Measurements from ENCODE around the gene EVI2A.

Gene EVI2A

GRCh38 chr17:31323551-31323950, 2.1 kb upstream of the EVI2A start:
- no peak for DNase-seq (ENCODE audit: low read depth)
- H3K4me3 ChIP-seq (ENCODE audit: control insufficient read depth, low read depth, low read length): no peak overlapping the region
- TF ChIP-seq, protein P1, sequence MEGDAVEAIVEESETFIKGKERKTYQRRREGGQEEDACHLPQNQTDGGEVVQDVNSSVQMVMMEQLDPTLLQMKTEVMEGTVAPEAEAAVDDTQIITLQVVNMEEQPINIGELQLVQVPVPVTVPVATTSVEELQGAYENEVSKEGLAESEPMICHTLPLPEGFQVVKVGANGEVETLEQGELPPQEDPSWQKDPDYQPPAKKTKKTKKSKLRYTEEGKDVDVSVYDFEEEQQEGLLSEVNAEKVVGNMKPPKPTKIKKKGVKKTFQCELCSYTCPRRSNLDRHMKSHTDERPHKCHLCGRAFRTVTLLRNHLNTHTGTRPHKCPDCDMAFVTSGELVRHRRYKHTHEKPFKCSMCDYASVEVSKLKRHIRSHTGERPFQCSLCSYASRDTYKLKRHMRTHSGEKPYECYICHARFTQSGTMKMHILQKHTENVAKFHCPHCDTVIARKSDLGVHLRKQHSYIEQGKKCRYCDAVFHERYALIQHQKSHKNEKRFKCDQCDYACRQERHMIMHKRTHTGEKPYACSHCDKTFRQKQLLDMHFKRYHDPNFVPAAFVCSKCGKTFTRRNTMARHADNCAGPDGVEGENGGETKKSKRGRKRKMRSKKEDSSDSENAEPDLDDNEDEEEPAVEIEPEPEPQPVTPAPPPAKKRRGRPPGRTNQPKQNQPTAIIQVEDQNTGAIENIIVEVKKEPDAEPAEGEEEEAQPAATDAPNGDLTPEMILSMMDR (conservative IDR thresholded peaks at IDR 0.05; ENCODE audit: control insufficient read depth, insufficient read depth, low read depth, low read length): no peak

DNA sequence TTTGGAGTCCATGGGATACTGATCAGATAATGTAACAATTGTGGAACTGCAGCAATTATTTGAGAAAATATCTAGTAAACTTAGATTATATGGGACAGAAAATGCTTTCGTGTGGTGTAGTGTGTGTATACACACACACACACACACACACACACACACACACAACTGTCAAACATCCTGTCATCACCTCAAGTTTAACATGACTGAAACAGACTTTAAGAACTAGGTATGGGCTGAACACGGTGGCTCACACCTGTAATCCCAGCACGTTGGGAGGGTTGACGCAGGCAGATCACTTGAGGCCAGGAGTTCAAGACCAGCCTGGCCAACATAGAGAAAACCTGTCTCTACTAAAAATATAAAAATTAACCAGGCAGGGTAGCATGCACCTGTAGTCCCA, 544 bp upstream of the EVI2A start:
- no peak overlapping the region for H3K4me3 ChIP-seq (ENCODE audit: control insufficient read depth, low read depth, low read length)
- DNase-seq (ENCODE audit: low read depth): no peak
- TF ChIP-seq, protein P1 (conservative IDR thresholded peaks at IDR 0.05; ENCODE audit: control insufficient read depth, insufficient read depth, low read depth, low read length): no peak

DNA sequence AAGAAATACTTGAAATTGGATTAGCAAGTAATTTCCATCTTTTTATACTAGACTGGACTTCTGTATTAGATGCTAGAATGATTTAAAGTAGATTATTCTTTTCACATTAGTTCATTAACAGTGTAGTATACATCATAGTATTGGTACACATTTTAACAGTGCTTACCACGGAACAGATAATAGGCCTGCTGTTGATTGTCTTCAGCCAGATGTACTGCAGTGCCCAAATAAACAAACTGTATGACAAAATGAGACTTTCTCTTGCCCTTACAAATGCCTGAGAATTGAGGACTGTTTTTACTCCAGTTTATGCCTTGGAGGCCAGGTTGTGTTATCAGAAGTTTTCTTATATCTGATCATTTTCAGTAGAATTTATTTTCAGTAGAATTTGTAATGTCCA, 631 bp downstream of the EVI2A start:
- DNase-seq (ENCODE audit: low read depth): peak; percentile 58
- H3K4me3 ChIP-seq (ENCODE audit: control insufficient read depth, low read depth, low read length): peak overlapping the region; percentile 39
- TF ChIP-seq, protein P1 (conservative IDR thresholded peaks at IDR 0.05; ENCODE audit: control insufficient read depth, insufficient read depth, low read depth, low read length): no peak

DNA sequence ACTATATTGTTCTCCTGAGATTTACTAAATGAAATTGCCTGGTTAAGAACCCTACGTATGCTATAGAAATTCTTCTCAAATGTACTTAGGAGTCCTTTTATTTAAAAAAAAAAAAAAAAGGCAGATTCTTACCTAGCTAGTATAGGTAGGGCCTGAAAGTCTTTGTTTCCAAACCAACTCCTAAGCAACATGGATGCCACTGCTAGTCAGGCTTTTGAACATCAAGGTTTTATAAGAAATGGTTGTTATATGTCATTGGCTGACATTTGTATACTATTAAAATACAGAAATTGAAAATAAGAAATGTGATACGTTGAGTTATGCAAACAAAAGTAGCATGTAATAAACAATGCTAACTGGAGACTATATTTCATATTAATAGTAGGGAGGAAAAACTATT, 1.2 kb downstream of the EVI2A start:
- TF ChIP-seq, protein P1 (conservative IDR thresholded peaks at IDR 0.05; ENCODE audit: control insufficient read depth, insufficient read depth, low read depth, low read length): no peak
- H3K4me3 ChIP-seq (ENCODE audit: control insufficient read depth, low read depth, low read length): peak overlapping the region; percentile 39
- DNase-seq (ENCODE audit: low read depth): no peak

DNA sequence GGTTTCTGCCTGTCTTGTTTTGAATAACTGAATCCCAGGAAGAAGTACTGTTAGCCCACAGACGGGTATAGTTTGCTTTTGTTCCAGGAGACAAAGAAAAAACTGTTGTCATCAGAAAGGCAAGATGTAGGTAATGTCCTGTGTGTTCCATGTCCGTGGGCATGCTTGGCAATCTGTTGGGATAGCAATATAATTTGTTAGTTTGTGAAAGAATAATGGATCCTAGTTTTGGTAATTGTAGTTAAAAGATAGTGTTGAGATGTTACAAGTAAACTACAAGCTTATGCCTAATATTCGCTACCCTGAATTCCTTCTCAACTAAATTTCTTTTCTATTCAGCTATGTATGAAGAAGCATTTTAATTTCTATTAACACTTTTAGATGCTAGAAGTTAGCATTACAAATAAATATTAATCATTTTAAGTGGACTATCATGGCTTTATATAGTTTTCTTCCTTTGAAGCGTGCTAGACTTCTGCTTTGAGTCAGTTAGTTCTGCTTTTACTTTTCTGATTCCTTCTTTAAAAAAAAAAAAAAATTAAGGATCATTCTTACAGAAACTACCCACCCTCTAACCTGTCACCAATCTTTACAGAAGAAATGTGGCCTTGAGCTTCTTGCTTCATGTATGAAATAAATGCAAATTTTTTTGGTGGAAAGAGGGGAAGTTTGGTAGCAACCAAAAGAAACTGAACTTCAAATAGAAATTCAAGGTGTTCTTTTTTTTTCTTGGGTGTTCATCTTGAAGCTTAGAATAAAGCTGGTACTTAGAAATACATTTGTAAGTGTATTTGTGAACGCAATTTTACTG, 2.4 kb downstream of the EVI2A start:
- H3K4me3 ChIP-seq (ENCODE audit: control insufficient read depth, low read depth, low read length): peak overlapping the region; percentile 22
- DNase-seq (ENCODE audit: low read depth): peak; percentile 26
- TF ChIP-seq, protein P1 (conservative IDR thresholded peaks at IDR 0.05; ENCODE audit: control insufficient read depth, insufficient read depth, low read depth, low read length): no peak

GRCh38 chr17:31318298-31318801, 3.1 kb downstream of the EVI2A start:
- DNase-seq (ENCODE audit: low read depth): peak; percentile 96
- peak overlapping the region; percentile 22 for H3K4me3 ChIP-seq (ENCODE audit: control insufficient read depth, low read depth, low read length)
- TF ChIP-seq, protein P1 (conservative IDR thresholded peaks at IDR 0.05; ENCODE audit: control insufficient read depth, insufficient read depth, low read depth, low read length): no peak
